GM12878 (cell line): Measurements from ENCODE around the gene JPT1. TPM values are rescaled to one million over a fixed set of nuclear protein-coding genes. Genes with fewer than 3 reads are reported as not detected.

Experiments
- ATAC-seq: fragments of 200-7000 bp; cut with Tn5 transposase; 3 replicates; pipeline ENCODE4 v1.9.1; 2020; ENCODE audit warnings: mild to moderate bottlenecking, moderate library complexity
- BruUV-seq: library from RNA; stranded (reverse); fragments of 400-500 nt; replicated peaks from 2 replicates; lab custom pipeline; 2021; lab: Mats Ljungman, UMichigan
- CTCF ChIA-PET: fragments of 300-600 bp; sonication (Branson Sonifier 250); formaldehyde crosslinking; extraction: SDS; loops from one replicate; lab custom pipeline; 2021; ENCODE audit warnings: inconsistent platforms; lab: Yijun Ruan, JAX
- POLR2A ChIA-PET: fragments of 350-600 bp; formaldehyde crosslinking; extraction: SDS; loops from one replicate; lab custom pipeline; 2021; ENCODE audit warnings: inconsistent platforms; lab: Charles Lee
- RAD21 ChIA-PET: fragments of 300-600 bp; sonication (Branson Sonifier 250); formaldehyde crosslinking; loops from one replicate; lab custom pipeline; 2023; ENCODE audit warnings: antibody characterized with exemption; ENCODE audit not compliant: unreplicated experiment; lab: Charles Lee
- SMC1A ChIA-PET: fragments of 300-600 bp; sonication (Branson Sonifier 250); formaldehyde crosslinking; loops from one replicate; lab custom pipeline; 2023; ENCODE audit not compliant: unreplicated experiment, uncharacterized antibody; lab: Charles Lee
- DNase-seq: peaks from one replicate; pipeline ENCODE4 v3.0.0-alpha.2; 2011; ENCODE audit warnings: low read depth, low spot score
- FAIRE-seq: peaks from 3 replicates; lab custom pipeline; 2011; peaks lifted over from hg19 to GRCh38; lab: Jason Lieb, UNC
- H2AFZ ChIP-seq: 2 replicates; pipeline ENCODE4 v1.6.0; 2011; ENCODE audit warnings: low read depth, low read length, control low read depth; ENCODE audit not compliant: control insufficient read depth
- H3K27ac ChIP-seq: 2 replicates; pipeline ENCODE4 v1.5.1; 2011; ENCODE audit warnings: control low read depth; ENCODE audit not compliant: control insufficient read depth, insufficient read depth
- H3K27me3 ChIP-seq, 2 experiments: replicated peaks in 1 of 2; 2 replicates each; pipeline versions ENCODE4 v1.6.0 to v1.6.1; 2011; ENCODE audit warnings: low read length in 1 of 2; ENCODE audit not compliant: control insufficient read depth in 2 of 2, insufficient read depth in 2 of 2
- H3K36me3 ChIP-seq, 2 experiments: 2 replicates each; pipeline ENCODE4 v1.5.1; 2011; ENCODE audit warnings: low read length in 1 of 2; ENCODE audit not compliant: control insufficient read depth in 2 of 2, insufficient read depth in 2 of 2
- H3K4me1 ChIP-seq: 2 replicates; pipeline ENCODE4 v1.6.1; 2011; ENCODE audit warnings: mild to moderate bottlenecking, low read length, moderate library complexity, mixed read lengths; ENCODE audit not compliant: control insufficient read depth, insufficient read depth
- H3K4me2 ChIP-seq: 2 replicates; pipeline ENCODE4 v1.6.0; 2011; ENCODE audit warnings: control low read depth; ENCODE audit not compliant: control insufficient read depth, insufficient read depth
- H3K4me3 ChIP-seq: fragments of 200-600 bp; sonication (generic); 2 replicates; pipeline ENCODE4 v1.5.1; 2016
- H3K79me2 ChIP-seq: 2 replicates; pipeline ENCODE4 v1.6.0; 2011; ENCODE audit warnings: low read length; ENCODE audit not compliant: control insufficient read depth, insufficient read depth
- H3K9ac ChIP-seq: 2 replicates; pipeline ENCODE4 v1.8.0; 2011; ENCODE audit warnings: low read length, control low read depth, mixed read lengths; ENCODE audit not compliant: control insufficient read depth, insufficient read depth
- H3K9me3 ChIP-seq: replicated peaks from 3 replicates; pipeline ENCODE4 v1.5.1; 2011; ENCODE audit warnings: mild to moderate bottlenecking, low read length; ENCODE audit not compliant: control insufficient read depth, insufficient read depth
- H4K20me1 ChIP-seq: 2 replicates; pipeline ENCODE4 v1.6.0; 2011; ENCODE audit not compliant: control insufficient read depth, insufficient read depth
- FOS ChIP-seq: IDR thresholded peaks from 3 replicates; pipeline ENCODE4 v1.6.1; 2011; ENCODE audit warnings: borderline replicate concordance; ENCODE audit not compliant: insufficient read length; ENCODE audit errors: extremely low read depth
- HDAC6 ChIP-seq: fragments of 200-600 bp; sonication (generic); IDR thresholded peaks from one replicate; pipeline ENCODE4 v1.8.0; 2017; ENCODE audit warnings: antibody characterized with exemption; ENCODE audit not compliant: unreplicated experiment
- NBN ChIP-seq: fragments of 450-650 bp; IDR thresholded peaks from 2 replicates; pipeline ENCODE4 v1.6.1; 2016
- POLR2A ChIP-seq: IDR thresholded peaks from 2 replicates; pipeline ENCODE4 v1.6.1; 2011; ENCODE audit warnings: low read depth, mild to moderate bottlenecking, low read length
- POLR2AphosphoS2 ChIP-seq: IDR thresholded peaks from 2 replicates; pipeline ENCODE4 v1.6.1; 2011; ENCODE audit warnings: low read depth, mild to moderate bottlenecking, low read length, improper control_type of control experiment, moderate library complexity
- POLR2AphosphoS5 ChIP-seq: IDR thresholded peaks from 2 replicates; pipeline ENCODE4 v1.6.1; 2011; ENCODE audit warnings: mild to moderate bottlenecking, low read length, inconsistent platforms
- ZNF24 ChIP-seq: fragments of 450-650 bp; IDR thresholded peaks from 2 replicates; pipeline ENCODE4 v1.6.1; 2017; ENCODE audit warnings: antibody characterized with exemption, mild to moderate bottlenecking
- ZNF622 ChIP-seq: fragments of 450-650 bp; IDR thresholded peaks from 2 replicates; pipeline ENCODE4 v1.6.1; 2017; ENCODE audit warnings: mild to moderate bottlenecking, inconsistent platforms
- WGBS: methylation state at CpG from one replicate; pipeline ENCODE4 v1.1.6; 2016; ENCODE audit warnings: low lambda C conversion rate; ENCODE audit not compliant: insufficient replicate concordance, insufficient coverage; ENCODE audit errors: missing lambda C conversion rate; 5-methylcytosine and 5-hydroxymethylcytosine counted together
- in situ Hi-C: fragments of 300-500 bp; cut with MboI; formaldehyde crosslinking; loops from 9 replicates; pipeline ENCODE4 v1.14.3; 2018; ENCODE audit warnings: mixed read lengths
- intact Hi-C: fragments of 100-400 bp; cut with micrococcal nuclease; formaldehyde crosslinking; loops from one replicate; pipeline ENCODE4 v1.14.2; 2022; ENCODE audit not compliant: unreplicated experiment
- polyA plus RNA-seq, 11 experiments: library from polyadenylated mRNA; depleted of rRNA in 4 of 11; unstranded in 6 of 11; stranded (reverse) in 5 of 11; fragments of >200 nt; fragmentation: Nextera tagmentation in 4 of 11; fragmentation: Illumina TruSeq in 1 of 11; extraction: Ambion mirVana in 4 of 11; extraction: Trizol in 1 of 11; gene quantifications; 1 replicate in 1 of 11; 2 replicates in 10 of 11; pipeline versions ENCODE4 v1.2.1 to v1.2.3, GENCODE V29; 2011 to 2016; ENCODE audit warnings: inconsistent platforms in 2 of 11, missing spikeins in 2 of 11, low read depth in 1 of 11
- total RNA-seq, 4 experiments: library from RNA; depleted of rRNA in 3 of 4; stranded (reverse); fragments of >200 nt in 3 of 4; fragmentation: Illumina TruSeq in 1 of 4; extraction: Trizol in 1 of 4; gene quantifications; 2 replicates each; pipeline versions ENCODE4 v1.2.1 to v1.2.3, GENCODE V29; 2013 to 2021
- TF ChIP-seq, protein P1 (sequence below): fragments of 150-350 bp; IDR thresholded peaks from 2 replicates; pipeline ENCODE4 v1.6.1; 2016; ENCODE audit warnings: low read depth, low read length
- TF ChIP-seq, protein P2 (sequence below): IDR thresholded peaks from 2 replicates; pipeline ENCODE4 v1.6.1; 2011; ENCODE audit warnings: low read depth, low read length, improper control_type of control experiment, borderline replicate concordance

JPT1 gene
- total and polyA plus RNA-seq, 10 of the 15 experiments (the other 5 are each of a cell fraction or from before 2014, with no cell fraction given) = 79.7 to 651 (median 323) TPM

DNA sequence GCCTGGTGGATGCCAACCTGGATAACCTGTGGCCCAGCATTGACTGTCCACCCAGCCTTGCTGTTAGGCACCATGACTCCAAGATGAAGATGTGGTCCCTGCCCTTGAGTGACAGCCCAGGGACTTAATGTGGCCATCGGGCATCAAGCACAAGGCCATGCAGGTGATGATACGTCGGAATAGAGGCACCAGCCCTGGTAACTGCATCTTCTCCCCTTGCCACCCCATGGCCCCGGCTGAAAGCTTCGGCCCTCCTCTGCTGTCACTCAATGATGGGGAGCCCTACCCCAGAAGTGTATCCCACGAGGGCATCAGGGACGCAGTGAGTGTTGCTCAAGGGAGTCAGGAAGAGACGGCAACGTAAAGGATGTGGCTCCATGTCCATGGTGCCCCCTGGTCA is 24.7 kb downstream of the JPT1 start:
- ATAC-seq = no peak
- BruUV-seq = no TSS peak
- Histone ChIP-seq H3K9ac (no peak overlapping the region), H3K27ac (no peak overlapping the region), H2AFZ (no peak overlapping the region), H3K27me3 (no peaks in the 10 kb centered on the region), H4K20me1 (no peaks in the 10 kb centered on the region), H3K9me3 (no peaks in the 10 kb centered on the region), H3K79me2 (peaks cover 21% of the 10 kb centered on the region), H3K4me3 (no peak overlapping the region), H3K4me2 (peak overlapping the region; percentile 94; the same call in 1 of the 2 replicates), H3K4me1 (peaks cover 24% of the 10 kb centered on the region), H3K36me3 (peaks cover 3 to 4% of the 10 kb centered on the region in 2 experiments; a peak in 3 of 4 replicates)
- SMC1A ChIA-PET = interaction anchor here (0.7 to 6.1 kb wide), 3 partner anchors 14 to 42 kb away, joined by 3 to 77 read pairs (median 3); no protein-coding TSS in a partner anchor
- RAD21 ChIA-PET = interaction anchor here (0.6 to 4.7 kb wide), 3 partner anchors 9 to 168 kb away, joined by 3 to 70 read pairs (median 4); no protein-coding TSS in a partner anchor
- no peak for DNase-seq
- CTCF ChIA-PET = interaction anchor here (1.0 to 9.3 kb wide), 10 partner anchors 15 to 168 kb away, joined by 3 to 167 read pairs (median 5); no protein-coding TSS in a partner anchor
- FAIRE-seq = no peak
- peak; percentile 61; the same call in 1 of the 2 replicates for TF ChIP-seq POLR2A
- no peak for TF ChIP-seq HDAC6
- POLR2A ChIA-PET = interaction anchor here (1.0 to 6.2 kb wide), 4 partner anchors 14 to 56 kb away, joined by 3 to 53 read pairs (median 7); partner anchors contain the start of gene ARMC7
- intact Hi-C loops (loop anchor here (5.0 kb wide), 1 partner anchor 167 kb away; no protein-coding TSS in a partner anchor), in situ Hi-C loops (no loop called here)
- WGBS = 94% methylated on average over 9 of the region's 9 CpGs

DNA sequence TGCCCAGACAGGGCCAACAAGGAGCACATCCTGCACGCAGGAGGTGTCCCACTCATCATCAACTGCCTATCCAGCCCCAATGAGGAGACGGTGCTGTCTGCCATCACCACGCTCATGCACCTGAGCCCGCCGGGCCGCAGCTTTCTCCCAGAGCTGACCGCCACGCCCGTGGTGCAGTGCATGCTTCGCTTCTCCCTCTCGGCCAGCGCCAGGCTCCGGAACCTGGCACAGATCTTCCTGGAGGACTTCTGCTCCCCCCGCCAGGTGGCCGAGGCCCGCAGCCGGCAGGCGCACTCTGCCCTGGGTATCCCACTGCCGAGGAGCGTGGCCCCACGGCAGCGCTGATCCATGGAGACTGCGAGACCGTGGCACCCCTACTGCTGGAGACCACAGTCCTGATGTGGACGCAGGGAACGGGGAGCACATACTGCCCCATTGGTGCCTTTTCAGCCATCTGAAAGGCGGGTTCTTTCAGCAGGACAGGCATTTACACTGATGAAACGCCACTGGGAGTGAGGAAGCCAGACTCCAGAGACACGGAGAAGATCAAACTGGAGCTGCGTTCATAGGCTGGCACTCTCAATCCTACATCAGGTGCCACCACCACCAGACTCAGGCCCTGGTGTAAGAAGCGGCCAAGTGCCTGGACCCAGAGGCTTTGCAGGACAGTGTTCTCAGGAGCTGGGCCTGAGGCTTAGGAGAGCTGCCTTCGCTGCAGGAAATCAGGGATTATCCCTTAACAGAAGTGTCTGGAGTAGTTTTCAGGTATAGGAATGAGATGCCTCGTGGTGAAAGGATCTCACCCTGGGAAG is 25.4 kb downstream of the JPT1 start:
- WGBS = 91% methylated on average over 31 of the region's 33 CpGs
- no TSS peak for BruUV-seq
- no peak overlapping the region for H3K27ac ChIP-seq
- SMC1A ChIA-PET = interaction anchor here (6.1 kb wide), 1 partner anchor 13 kb away, joined by 77 read pairs; no protein-coding TSS in a partner anchor
- peaks cover 21% of the 10 kb centered on the region for H3K79me2 ChIP-seq
- H2AFZ ChIP-seq = no peak overlapping the region
- H3K4me2 ChIP-seq = no peak overlapping the region
- DNase-seq (no peak), ATAC-seq (no peak), FAIRE-seq (no peak)
- peaks cover 24% of the 10 kb centered on the region for H3K4me1 ChIP-seq
- intact Hi-C loops (loop anchor here (5.0 kb wide), 1 partner anchor 167 kb away; no protein-coding TSS in a partner anchor), in situ Hi-C loops (no loop called here)
- no peaks in the 10 kb centered on the region for H4K20me1 ChIP-seq
- H3K4me3 ChIP-seq = no peak overlapping the region
- POLR2A ChIA-PET = interaction anchor here (1.0 to 6.2 kb wide), 3 partner anchors 13 to 55 kb away, joined by 3 to 53 read pairs (median 3); no protein-coding TSS in a partner anchor
- RAD21 ChIA-PET = interaction anchor here (0.6 to 1.0 kb wide), 2 partner anchors 8 to 168 kb away, joined by 3 to 4 read pairs; no protein-coding TSS in a partner anchor
- H3K27me3 ChIP-seq = no peaks in the 10 kb centered on the region
- no peak overlapping the region for H3K9ac ChIP-seq
- CTCF ChIA-PET = interaction anchor here (0.7 to 9.3 kb wide), 8 partner anchors 12 to 167 kb away, joined by 3 to 167 read pairs (median 4); no protein-coding TSS in a partner anchor
- no peaks in the 10 kb centered on the region for H3K9me3 ChIP-seq
- peaks cover 3 to 4% of the 10 kb centered on the region in 2 experiments; a peak in 3 of 4 replicates for H3K36me3 ChIP-seq
- TF ChIP-seq POLR2AphosphoS2 (peak; percentile 31; the same call in 1 of the 2 replicates), ZNF622 (no peak), ZNF24 (no peak), POLR2AphosphoS5 (peak; percentile 17; the same call in 1 of the 2 replicates), FOS (no peak), POLR2A (peak; percentile 65), NBN (no peak)
- TF ChIP-seq, protein P1, sequence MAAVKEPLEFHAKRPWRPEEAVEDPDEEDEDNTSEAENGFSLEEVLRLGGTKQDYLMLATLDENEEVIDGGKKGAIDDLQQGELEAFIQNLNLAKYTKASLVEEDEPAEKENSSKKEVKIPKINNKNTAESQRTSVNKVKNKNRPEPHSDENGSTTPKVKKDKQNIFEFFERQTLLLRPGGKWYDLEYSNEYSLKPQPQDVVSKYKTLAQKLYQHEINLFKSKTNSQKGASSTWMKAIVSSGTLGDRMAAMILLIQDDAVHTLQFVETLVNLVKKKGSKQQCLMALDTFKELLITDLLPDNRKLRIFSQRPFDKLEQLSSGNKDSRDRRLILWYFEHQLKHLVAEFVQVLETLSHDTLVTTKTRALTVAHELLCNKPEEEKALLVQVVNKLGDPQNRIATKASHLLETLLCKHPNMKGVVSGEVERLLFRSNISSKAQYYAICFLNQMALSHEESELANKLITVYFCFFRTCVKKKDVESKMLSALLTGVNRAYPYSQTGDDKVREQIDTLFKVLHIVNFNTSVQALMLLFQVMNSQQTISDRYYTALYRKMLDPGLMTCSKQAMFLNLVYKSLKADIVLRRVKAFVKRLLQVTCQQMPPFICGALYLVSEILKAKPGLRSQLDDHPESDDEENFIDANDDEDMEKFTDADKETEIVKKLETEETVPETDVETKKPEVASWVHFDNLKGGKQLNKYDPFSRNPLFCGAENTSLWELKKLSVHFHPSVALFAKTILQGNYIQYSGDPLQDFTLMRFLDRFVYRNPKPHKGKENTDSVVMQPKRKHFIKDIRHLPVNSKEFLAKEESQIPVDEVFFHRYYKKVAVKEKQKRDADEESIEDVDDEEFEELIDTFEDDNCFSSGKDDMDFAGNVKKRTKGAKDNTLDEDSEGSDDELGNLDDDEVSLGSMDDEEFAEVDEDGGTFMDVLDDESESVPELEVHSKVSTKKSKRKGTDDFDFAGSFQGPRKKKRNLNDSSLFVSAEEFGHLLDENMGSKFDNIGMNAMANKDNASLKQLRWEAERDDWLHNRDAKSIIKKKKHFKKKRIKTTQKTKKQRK = no peak
- TF ChIP-seq, protein P2, sequence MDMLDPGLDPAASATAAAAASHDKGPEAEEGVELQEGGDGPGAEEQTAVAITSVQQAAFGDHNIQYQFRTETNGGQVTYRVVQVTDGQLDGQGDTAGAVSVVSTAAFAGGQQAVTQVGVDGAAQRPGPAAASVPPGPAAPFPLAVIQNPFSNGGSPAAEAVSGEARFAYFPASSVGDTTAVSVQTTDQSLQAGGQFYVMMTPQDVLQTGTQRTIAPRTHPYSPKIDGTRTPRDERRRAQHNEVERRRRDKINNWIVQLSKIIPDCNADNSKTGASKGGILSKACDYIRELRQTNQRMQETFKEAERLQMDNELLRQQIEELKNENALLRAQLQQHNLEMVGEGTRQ = no peak
